HG02798 (cell line): ENCODE data around the gene TRAPPC12.
"Not testable (repeated sequence)": the region's sequence is repeated elsewhere in the genome, so short reads cannot be mapped to it uniquely, and the experiment has no call there.

Experiments used
- ATAC-seq: cut with Tn5 transposase; IDR thresholded peaks from one replicate; pipeline ENCODE4 v1.9.1; 2021; ENCODE audit warnings: mild to moderate bottlenecking; ENCODE audit not compliant: unreplicated experiment, poor library complexity

The TRAPPC12 gene

GRCh38 chr2:3430172-3430571 is 50.7 kb downstream of the TRAPPC12 start:
- no peak for ATAC-seq

GRCh38 chr2:3430740-3431490 is 51.4 kb downstream of the TRAPPC12 start:
- no peak for ATAC-seq

- no peak for ATAC-seq
These were observed 52.6 kb downstream of the TRAPPC12 start for GRCh38 chr2:3432067-3432466.

- no peak for ATAC-seq
These were observed 53.3 kb downstream of the TRAPPC12 start for GRCh38 chr2:3432693-3433338.

- ATAC-seq = no peak
These were observed 53.8 kb downstream of the TRAPPC12 start for GRCh38 chr2:3433339-3433699.

- no peak for ATAC-seq
These were observed 54.4 kb downstream of the TRAPPC12 start for GRCh38 chr2:3433776-3434400.

GRCh38 chr2:3434654-3435053 is 55.2 kb downstream of the TRAPPC12 start:
- no peak for ATAC-seq

GRCh38 chr2:3435445-3435844 is 56.0 kb downstream of the TRAPPC12 start:
- ATAC-seq = no peak

- ATAC-seq = no peak
These were observed 61.0 kb downstream of the TRAPPC12 start for GRCh38 chr2:3440477-3440876.

- ATAC-seq = no peak
These were observed 62.0 kb downstream of the TRAPPC12 start for GRCh38 chr2:3441465-3441864.

- peak; percentile 58 for ATAC-seq
These were observed 62.7 kb downstream of the TRAPPC12 start for GRCh38 chr2:3442185-3442584.

- no peak for ATAC-seq
These were observed 63.6 kb downstream of the TRAPPC12 start for GRCh38 chr2:3443083-3443482.

- ATAC-seq = no peak
These were observed 64.1 kb downstream of the TRAPPC12 start for GRCh38 chr2:3443506-3444084.

- no peak for ATAC-seq
These were observed 66.4 kb downstream of the TRAPPC12 start for GRCh38 chr2:3445891-3446290.

- no peak for ATAC-seq
These were observed 66.9 kb downstream of the TRAPPC12 start for GRCh38 chr2:3446381-3446780.

GRCh38 chr2:3447186-3447585 is 67.7 kb downstream of the TRAPPC12 start:
- ATAC-seq = not testable (repeated sequence)

- no peak for ATAC-seq
These were observed 68.4 kb downstream of the TRAPPC12 start for GRCh38 chr2:3447789-3448317.

GRCh38 chr2:3448441-3448911 is 69.0 kb downstream of the TRAPPC12 start:
- ATAC-seq = not testable (repeated sequence)

GRCh38 chr2:3449086-3449485 is 69.6 kb downstream of the TRAPPC12 start:
- ATAC-seq = no peak

GRCh38 chr2:3449936-3450335 is 70.4 kb downstream of the TRAPPC12 start:
- no peak for ATAC-seq
